GM23338 (cell line): ENCODE measurements around the gene OPN1SW. TPM values are rescaled to one million over a fixed set of nuclear protein-coding genes. Genes with fewer than 3 reads are reported as not detected.

ENCODE experiments used
- ATAC-seq: fragments of 200-7000 bp; cut with Tn5 transposase; 3 replicates; pipeline ENCODE4 v1.9.1; 2020
- DNase-seq: peaks from one replicate; pipeline ENCODE4 v3.0.0-alpha.2; 2015; ENCODE audit warnings: low spot score
- H2AFZ ChIP-seq: fragments of 200-600 bp; sonication (generic); 2 replicates; pipeline ENCODE4 v1.8.0; 2016; ENCODE audit warnings: antibody characterized with exemption, mild to moderate bottlenecking, moderate library complexity
- H3F3A ChIP-seq: fragments of 200-600 bp; sonication (generic); replicated peaks from 2 replicates; pipeline ENCODE4 v1.8.0; 2017; ENCODE audit warnings: antibody characterized with exemption, mixed run types, low read depth
- H3K27ac ChIP-seq: fragments of 200-600 bp; sonication (generic); 2 replicates; pipeline ENCODE4 v1.6.1; 2016; ENCODE audit warnings: low read depth
- H3K27me3 ChIP-seq: fragments of 200-600 bp; sonication (generic); 2 replicates; pipeline ENCODE4 v1.8.0; 2016; ENCODE audit warnings: mild to moderate bottlenecking, mixed run types, moderate library complexity; ENCODE audit not compliant: insufficient read depth
- H3K36me3 ChIP-seq: fragments of 200-600 bp; sonication (generic); 2 replicates; pipeline ENCODE4 v1.8.0; 2016; ENCODE audit warnings: mild to moderate bottlenecking; ENCODE audit not compliant: insufficient read depth
- H3K4me1 ChIP-seq: fragments of 200-600 bp; sonication (generic); 2 replicates; pipeline ENCODE4 v1.8.0; 2016; ENCODE audit warnings: mild to moderate bottlenecking, moderate library complexity; ENCODE audit not compliant: insufficient read depth
- H3K4me2 ChIP-seq: fragments of 200-600 bp; sonication (generic); 2 replicates; pipeline ENCODE4 v1.7.1; 2017; ENCODE audit warnings: mixed run types
- H3K4me3 ChIP-seq: fragments of 200-600 bp; sonication (generic); 2 replicates; pipeline ENCODE4 v1.6.1; 2016; ENCODE audit warnings: mixed run types
- H3K79me2 ChIP-seq: fragments of 200-600 bp; sonication (generic); replicated peaks from 2 replicates; pipeline ENCODE4 v1.8.0; 2017; ENCODE audit warnings: mild to moderate bottlenecking; ENCODE audit not compliant: insufficient read depth
- H3K9me2 ChIP-seq: fragments of 200-600 bp; sonication (generic); 2 replicates; pipeline ENCODE4 v1.8.0; 2017; ENCODE audit not compliant: insufficient read depth
- H4K20me1 ChIP-seq: fragments of 200-600 bp; sonication (generic); replicated peaks from 2 replicates; pipeline ENCODE4 v1.8.0; 2017; ENCODE audit warnings: mild to moderate bottlenecking; ENCODE audit not compliant: insufficient read depth
- H3K27ac Mint-ChIP-seq: 2 replicates; pipeline ENCODE4 v1.8.0; 2020; ENCODE audit warnings: inconsistent platforms, mild to moderate bottlenecking, moderate library complexity, mixed read lengths
- H3K27me3 Mint-ChIP-seq: 3 replicates; pipeline ENCODE4 v1.8.0; 2022; ENCODE audit warnings: low read depth, mild to moderate bottlenecking, moderate library complexity, mixed read lengths, inconsistent platforms; ENCODE audit not compliant: insufficient read depth, poor library complexity
- H3K36me3 Mint-ChIP-seq: 3 replicates; pipeline ENCODE4 v1.8.0; 2021; ENCODE audit warnings: low read depth, mild to moderate bottlenecking, inconsistent platforms, moderate library complexity, mixed read lengths
- H3K4me1 Mint-ChIP-seq: 3 replicates; pipeline ENCODE4 v1.8.0; 2020; ENCODE audit warnings: mild to moderate bottlenecking, inconsistent platforms, mixed read lengths
- H3K4me3 Mint-ChIP-seq: 3 replicates; pipeline ENCODE4 v1.8.0; 2021; ENCODE audit warnings: moderate library complexity, mild to moderate bottlenecking, inconsistent platforms, mixed read lengths
- H3K9me3 Mint-ChIP-seq: 3 replicates; pipeline ENCODE4 v1.8.0; 2020; ENCODE audit warnings: moderate library complexity, mild to moderate bottlenecking, inconsistent platforms, mixed read lengths
- EZH2phosphoT487 ChIP-seq: fragments of 200-600 bp; sonication (generic); IDR thresholded peaks from one replicate; pipeline ENCODE4 v1.8.1; 2018; ENCODE audit warnings: antibody characterized with exemption; ENCODE audit not compliant: unreplicated experiment
- POLR2AphosphoS5 ChIP-seq: IDR thresholded peaks from 2 replicates; pipeline ENCODE4 v1.6.1; 2016; ENCODE audit warnings: antibody characterized with exemption, low read depth
- STAT1 ChIP-seq: IDR thresholded peaks from one replicate; pipeline ENCODE4 v1.6.1; 2016; ENCODE audit warnings: antibody characterized with exemption; ENCODE audit not compliant: unreplicated experiment
- ZNF114 ChIP-seq: fragments of 250-450 bp; sonication (Bioruptor Pico); IDR thresholded peaks from 2 replicates; pipeline ENCODE4 v1.5.0; 2020; ENCODE audit warnings: mild to moderate bottlenecking, moderate library complexity
- ZNF331 ChIP-seq: fragments of 250-450 bp; sonication (Bioruptor Pico); IDR thresholded peaks from 2 replicates; pipeline ENCODE4 v1.5.0; 2020; ENCODE audit warnings: low read depth, mild to moderate bottlenecking, moderate library complexity
- polyA plus RNA-seq: library from polyadenylated mRNA; unstranded; fragments of >200 nt; fragmentation: Nextera tagmentation; extraction: Ambion mirVana; gene quantifications from 2 replicates; pipeline ENCODE4 v1.2.1, GENCODE V29; 2016
- total RNA-seq: library from RNA; depleted of rRNA; stranded (reverse); fragments of >200 nt; shearing (Covaris generic); gene quantifications from 2 replicates; pipeline ENCODE4 v1.2.3, GENCODE V29; 2014
- TF ChIP-seq, protein P1 (sequence below): fragments of 250-450 bp; sonication (Bioruptor Pico); IDR thresholded peaks from 2 replicates; pipeline ENCODE4 v1.5.0; 2020; ENCODE audit warnings: mild to moderate bottlenecking, moderate library complexity
- TF ChIP-seq, protein P2 (sequence below): IDR thresholded peaks from 2 replicates; pipeline ENCODE4 v1.6.1; 2016; ENCODE audit warnings: antibody characterized with exemption
- TF ChIP-seq, protein P3 (sequence below), 2 experiments: fragments of 200-600 bp in 1 of 2; sonication (generic) in 1 of 2; conservative IDR thresholded peaks; 2 replicates each; pipeline versions ENCODE4 v1.5.1 to v1.6.1; 2016 to 2017; ENCODE audit warnings: antibody characterized with exemption in 2 of 2, low read depth in 2 of 2, mild to moderate bottlenecking in 2 of 2, moderate library complexity in 1 of 2

Gene OPN1SW
- total and polyA plus RNA-seq, 2 experiments from 2014 or later, result 0.50 TPM; not detected in 1

DNA sequence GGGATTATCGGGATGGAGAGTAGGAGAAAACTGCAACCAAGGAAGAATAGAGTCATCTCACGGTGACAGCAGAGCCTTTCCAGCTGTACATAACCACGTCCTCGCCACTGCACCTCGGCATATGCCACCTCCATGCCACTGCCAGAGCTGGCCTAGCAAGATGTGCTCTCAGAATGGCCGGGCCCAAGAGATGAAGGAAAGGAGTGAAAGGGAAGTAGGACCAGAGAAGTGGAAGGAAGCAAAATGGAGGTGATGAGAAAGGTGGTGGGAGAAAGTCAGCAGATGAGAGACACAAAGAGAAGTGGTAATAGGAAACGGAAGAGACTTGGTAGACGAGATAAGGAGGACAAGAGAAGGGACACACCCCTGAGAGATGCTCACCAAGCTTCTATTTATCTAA is 44.4 kb downstream of the OPN1SW start (continued):
- TF ChIP-seq, protein P1, sequence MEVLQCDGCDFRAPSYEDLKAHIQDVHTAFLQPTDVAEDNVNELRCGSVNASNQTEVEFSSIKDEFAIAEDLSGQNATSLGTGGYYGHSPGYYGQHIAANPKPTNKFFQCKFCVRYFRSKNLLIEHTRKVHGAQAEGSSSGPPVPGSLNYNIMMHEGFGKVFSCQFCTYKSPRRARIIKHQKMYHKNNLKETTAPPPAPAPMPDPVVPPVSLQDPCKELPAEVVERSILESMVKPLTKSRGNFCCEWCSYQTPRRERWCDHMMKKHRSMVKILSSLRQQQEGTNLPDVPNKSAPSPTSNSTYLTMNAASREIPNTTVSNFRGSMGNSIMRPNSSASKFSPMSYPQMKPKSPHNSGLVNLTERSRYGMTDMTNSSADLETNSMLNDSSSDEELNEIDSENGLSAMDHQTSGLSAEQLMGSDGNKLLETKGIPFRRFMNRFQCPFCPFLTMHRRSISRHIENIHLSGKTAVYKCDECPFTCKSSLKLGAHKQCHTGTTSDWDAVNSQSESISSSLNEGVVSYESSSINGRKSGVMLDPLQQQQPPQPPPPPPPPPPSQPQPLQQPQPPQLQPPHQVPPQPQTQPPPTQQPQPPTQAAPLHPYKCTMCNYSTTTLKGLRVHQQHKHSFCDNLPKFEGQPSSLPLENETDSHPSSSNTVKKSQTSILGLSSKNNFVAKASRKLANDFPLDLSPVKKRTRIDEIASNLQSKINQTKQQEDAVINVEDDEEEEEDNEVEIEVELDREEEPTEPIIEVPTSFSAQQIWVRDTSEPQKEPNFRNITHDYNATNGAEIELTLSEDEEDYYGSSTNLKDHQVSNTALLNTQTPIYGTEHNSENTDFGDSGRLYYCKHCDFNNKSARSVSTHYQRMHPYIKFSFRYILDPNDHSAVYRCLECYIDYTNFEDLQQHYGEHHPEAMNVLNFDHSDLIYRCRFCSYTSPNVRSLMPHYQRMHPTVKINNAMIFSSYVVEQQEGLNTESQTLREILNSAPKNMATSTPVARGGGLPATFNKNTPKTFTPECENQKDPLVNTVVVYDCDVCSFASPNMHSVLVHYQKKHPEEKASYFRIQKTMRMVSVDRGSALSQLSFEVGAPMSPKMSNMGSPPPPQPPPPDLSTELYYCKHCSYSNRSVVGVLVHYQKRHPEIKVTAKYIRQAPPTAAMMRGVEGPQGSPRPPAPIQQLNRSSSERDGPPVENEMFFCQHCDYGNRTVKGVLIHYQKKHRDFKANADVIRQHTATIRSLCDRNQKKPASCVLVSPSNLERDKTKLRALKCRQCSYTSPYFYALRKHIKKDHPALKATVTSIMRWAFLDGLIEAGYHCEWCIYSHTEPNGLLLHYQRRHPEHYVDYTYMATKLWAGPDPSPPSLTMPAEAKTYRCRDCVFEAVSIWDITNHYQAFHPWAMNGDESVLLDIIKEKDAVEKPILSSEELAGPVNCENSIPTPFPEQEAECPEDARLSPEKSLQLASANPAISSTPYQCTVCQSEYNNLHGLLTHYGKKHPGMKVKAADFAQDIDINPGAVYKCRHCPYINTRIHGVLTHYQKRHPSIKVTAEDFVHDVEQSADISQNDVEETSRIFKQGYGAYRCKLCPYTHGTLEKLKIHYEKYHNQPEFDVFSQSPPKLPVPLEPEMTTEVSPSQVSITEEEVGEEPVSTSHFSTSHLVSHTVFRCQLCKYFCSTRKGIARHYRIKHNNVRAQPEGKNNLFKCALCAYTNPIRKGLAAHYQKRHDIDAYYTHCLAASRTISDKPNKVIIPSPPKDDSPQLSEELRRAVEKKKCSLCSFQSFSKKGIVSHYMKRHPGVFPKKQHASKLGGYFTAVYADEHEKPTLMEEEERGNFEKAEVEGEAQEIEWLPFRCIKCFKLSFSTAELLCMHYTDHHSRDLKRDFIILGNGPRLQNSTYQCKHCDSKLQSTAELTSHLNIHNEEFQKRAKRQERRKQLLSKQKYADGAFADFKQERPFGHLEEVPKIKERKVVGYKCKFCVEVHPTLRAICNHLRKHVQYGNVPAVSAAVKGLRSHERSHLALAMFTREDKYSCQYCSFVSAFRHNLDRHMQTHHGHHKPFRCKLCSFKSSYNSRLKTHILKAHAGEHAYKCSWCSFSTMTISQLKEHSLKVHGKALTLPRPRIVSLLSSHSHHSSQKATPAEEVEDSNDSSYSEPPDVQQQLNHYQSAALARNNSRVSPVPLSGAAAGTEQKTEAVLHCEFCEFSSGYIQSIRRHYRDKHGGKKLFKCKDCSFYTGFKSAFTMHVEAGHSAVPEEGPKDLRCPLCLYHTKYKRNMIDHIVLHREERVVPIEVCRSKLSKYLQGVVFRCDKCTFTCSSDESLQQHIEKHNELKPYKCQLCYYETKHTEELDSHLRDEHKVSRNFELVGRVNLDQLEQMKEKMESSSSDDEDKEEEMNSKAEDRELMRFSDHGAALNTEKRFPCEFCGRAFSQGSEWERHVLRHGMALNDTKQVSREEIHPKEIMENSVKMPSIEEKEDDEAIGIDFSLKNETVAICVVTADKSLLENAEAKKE (CRISPR knock-in tag), result no peak
- TF ChIP-seq, protein P2, sequence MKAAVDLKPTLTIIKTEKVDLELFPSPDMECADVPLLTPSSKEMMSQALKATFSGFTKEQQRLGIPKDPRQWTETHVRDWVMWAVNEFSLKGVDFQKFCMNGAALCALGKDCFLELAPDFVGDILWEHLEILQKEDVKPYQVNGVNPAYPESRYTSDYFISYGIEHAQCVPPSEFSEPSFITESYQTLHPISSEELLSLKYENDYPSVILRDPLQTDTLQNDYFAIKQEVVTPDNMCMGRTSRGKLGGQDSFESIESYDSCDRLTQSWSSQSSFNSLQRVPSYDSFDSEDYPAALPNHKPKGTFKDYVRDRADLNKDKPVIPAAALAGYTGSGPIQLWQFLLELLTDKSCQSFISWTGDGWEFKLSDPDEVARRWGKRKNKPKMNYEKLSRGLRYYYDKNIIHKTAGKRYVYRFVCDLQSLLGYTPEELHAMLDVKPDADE, result no peak
- TF ChIP-seq EZH2phosphoT487, result no peak
- TF ChIP-seq, protein P3, sequence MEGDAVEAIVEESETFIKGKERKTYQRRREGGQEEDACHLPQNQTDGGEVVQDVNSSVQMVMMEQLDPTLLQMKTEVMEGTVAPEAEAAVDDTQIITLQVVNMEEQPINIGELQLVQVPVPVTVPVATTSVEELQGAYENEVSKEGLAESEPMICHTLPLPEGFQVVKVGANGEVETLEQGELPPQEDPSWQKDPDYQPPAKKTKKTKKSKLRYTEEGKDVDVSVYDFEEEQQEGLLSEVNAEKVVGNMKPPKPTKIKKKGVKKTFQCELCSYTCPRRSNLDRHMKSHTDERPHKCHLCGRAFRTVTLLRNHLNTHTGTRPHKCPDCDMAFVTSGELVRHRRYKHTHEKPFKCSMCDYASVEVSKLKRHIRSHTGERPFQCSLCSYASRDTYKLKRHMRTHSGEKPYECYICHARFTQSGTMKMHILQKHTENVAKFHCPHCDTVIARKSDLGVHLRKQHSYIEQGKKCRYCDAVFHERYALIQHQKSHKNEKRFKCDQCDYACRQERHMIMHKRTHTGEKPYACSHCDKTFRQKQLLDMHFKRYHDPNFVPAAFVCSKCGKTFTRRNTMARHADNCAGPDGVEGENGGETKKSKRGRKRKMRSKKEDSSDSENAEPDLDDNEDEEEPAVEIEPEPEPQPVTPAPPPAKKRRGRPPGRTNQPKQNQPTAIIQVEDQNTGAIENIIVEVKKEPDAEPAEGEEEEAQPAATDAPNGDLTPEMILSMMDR (conservative IDR thresholded peaks at IDR 0.05; ENCODE audit: low read depth in 2 of 2), result no peak
- no peak for TF ChIP-seq ZNF331
- TF ChIP-seq STAT1, result no peak
- TF ChIP-seq ZNF114 (CRISPR knock-in tag), result no peak

DNA sequence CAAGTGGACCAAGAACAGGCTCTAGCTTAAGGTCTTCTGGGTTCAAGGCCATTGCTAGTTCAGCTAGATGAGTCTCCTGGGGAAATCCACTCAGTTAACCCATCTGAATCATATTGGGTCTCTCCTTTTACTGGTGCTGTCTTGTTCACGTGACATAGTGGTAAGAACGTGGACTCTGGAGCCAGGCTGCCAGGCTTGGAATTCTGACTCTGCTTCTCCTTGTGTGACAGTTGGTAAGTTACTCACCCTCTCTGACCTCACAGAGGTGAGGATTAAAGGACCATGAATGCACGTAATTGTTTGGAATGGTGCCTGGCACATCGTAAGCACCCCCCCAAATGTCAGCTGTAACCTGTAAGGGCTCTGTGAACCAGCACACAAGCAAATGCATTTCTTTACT is 46.1 kb downstream of the OPN1SW start:
- Histone ChIP-seq H4K20me1 (no peaks in the 10 kb centered on the region), H3K4me2 (no peak overlapping the region), H3K27ac (no peak overlapping the region), H3K9me2 (no peaks in the 10 kb centered on the region; the same call in 1 of the 2 replicates), H2AFZ (no peak overlapping the region), H3K79me2 (no peaks in the 10 kb centered on the region), H3K36me3 (no peaks in the 10 kb centered on the region), H3K27me3 (no peaks in the 10 kb centered on the region), H3F3A (no peaks in the 10 kb centered on the region), H3K4me3 (no peak overlapping the region), H3K4me1 (no peaks in the 10 kb centered on the region)
- H3K9me3 Mint-ChIP-seq, result no peaks in the 10 kb centered on the region
- no peak overlapping the region for H3K27ac Mint-ChIP-seq
- no peaks in the 10 kb centered on the region for H3K36me3 Mint-ChIP-seq
- no peaks in the 10 kb centered on the region for H3K27me3 Mint-ChIP-seq
- ATAC-seq (no peak), DNase-seq (no peak)
- no peaks in the 10 kb centered on the region; the same call in 2 of the 3 replicates for H3K4me1 Mint-ChIP-seq
- no peak overlapping the region for H3K4me3 Mint-ChIP-seq
- TF ChIP-seq ZNF331 (no peak), POLR2AphosphoS5 (no peak)
